Stimulated activated naive CD4-positive, alpha-beta T cell treated with Interleukin-2 at 50 U/mL for 16 hours (primary cell): ENCODE results near the gene GH2.
"Not testable (repeated sequence)": the region's sequence is repeated elsewhere in the genome, so short reads cannot be mapped to it uniquely, and the experiment has no call there.

ENCODE experiments used
- DNase-seq: peaks from one replicate; lab custom pipeline; 2025; lab: John Stamatoyannopoulos, UW

The GH2 gene

GRCh38 chr17:63911041-63911635 lies 29.4 kb upstream of the GH2 start, which contains the start of gene CSHL1:
Gene CSHL1, minus strand, starts transcription at chr17:63911258. Its CDS starts 62 bp downstream, at chr17:63911196.
- DNase-seq: no peak

- no peak for DNase-seq
Measured at GRCh38 chr17:63910096-63910495, 28.4 kb upstream of the GH2 start.

DNA sequence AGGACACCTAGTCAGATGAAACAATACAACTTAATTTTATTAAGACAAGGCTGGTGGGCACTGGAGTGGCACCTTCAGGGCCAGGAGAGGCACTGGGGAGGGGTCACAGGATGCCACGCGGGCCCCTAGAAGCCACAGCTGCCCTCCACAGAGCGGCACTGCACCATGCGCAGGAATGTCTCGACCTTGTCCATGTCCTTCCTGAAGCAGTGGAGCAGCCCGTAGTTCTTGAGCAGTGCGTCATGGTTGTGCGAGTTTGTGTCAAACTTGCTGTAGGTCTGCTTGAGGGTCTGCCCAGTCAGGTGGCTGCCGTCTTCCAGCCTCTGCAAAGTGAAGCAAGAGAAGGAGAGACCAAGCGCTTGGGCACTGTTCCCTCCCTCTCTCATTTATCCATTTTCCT lies 27.8 kb upstream of the GH2 start:
- DNase-seq: not testable (repeated sequence)

- not testable (repeated sequence) for DNase-seq
Measured at GRCh38 chr17:63907161-63907778, 25.5 kb upstream of the GH2 start.

DNA sequence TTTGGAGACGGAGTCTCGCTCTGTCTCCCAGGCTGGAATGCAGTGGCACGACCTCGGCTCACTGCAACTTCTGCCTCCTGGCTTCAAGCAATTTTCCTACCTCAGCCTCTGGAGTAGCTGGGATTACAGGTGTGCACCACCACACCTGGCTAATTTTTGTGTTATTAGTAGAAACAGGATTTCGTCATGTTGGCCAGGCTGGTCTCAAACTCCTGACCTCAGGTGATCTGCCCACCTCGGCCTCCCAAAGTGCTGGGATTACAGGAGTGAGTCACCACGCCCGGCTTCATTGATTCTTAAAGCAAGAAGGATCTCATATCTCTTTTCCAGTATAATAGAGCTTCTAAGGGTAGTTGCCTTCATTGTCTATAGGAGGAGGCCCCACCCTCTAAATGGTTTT lies 23.1 kb upstream of the GH2 start:
- not testable (repeated sequence) for DNase-seq

GRCh38 chr17:63903787-63904201 lies 22.1 kb upstream of the GH2 start:
- DNase-seq: not testable (repeated sequence)

DNA sequence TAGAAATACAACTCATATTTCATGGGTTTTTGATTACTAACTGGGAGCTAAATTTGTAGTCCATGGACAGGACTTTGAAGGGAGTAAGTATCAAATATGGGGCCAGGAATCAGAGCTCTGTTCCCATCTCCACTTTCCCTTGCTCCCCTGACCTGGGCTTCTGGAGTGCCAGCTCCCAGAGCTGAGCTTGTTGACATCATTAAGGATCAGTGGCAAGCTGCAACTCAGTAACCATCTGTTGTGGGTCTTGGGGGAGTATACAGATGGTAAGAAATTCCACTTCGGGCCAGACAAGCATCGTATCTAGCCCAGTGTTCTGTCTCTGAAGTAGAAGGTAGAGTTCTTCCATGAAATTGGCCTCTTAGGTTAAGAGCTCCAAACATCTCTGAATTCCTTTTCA lies 20.2 kb upstream of the GH2 start:
- DNase-seq: not testable (repeated sequence)

GRCh38 chr17:63898899-63899798 lies 17.4 kb upstream of the GH2 start:
- DNase-seq: peak; percentile 40

DNA sequence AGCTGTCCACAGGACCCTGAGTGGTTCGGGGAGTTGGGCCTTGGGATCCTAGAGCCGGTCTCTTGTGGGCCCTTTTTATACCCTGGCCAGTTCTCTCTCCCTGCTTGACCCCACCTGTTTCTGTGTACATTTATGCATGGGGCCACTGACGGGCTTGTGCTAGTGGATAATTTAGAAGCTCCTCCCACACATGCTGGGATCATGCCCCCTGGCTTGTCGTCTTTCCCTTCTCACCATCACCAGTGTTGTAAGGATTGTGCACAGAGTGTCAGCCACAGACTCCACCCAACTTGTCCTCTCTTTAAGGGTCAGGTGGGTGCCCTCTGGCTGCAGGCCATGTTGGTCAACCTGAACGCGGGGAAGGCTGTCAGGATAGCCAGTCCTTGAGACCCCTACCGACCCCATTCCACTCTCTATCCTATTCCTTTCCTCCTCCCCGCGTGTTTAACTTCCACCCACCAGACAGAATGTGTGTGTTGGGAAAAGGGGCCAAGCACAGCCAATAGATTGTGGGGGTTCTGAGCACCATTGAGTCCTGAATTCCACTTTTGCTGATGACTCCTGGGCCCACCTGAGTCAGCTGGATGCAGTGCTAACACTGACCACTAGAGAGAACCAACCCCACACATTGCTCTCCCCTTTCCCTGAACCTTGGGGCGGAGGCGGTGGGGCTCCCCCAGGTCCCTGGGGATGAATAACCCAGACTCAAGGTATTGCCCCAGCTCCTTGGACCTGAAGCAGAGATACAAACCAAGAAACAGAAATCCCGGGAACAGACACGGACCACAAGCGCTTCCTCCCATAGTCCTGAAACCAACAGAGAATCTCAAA lies 15.0 kb upstream of the GH2 start, which contains the start of gene CSH1:
CSH1 (minus strand) TSS at position 51 of the 831 bp plus-strand sequence. CDS start 63 bp downstream, outside the sequence.
- not testable (repeated sequence) for DNase-seq

DNA sequence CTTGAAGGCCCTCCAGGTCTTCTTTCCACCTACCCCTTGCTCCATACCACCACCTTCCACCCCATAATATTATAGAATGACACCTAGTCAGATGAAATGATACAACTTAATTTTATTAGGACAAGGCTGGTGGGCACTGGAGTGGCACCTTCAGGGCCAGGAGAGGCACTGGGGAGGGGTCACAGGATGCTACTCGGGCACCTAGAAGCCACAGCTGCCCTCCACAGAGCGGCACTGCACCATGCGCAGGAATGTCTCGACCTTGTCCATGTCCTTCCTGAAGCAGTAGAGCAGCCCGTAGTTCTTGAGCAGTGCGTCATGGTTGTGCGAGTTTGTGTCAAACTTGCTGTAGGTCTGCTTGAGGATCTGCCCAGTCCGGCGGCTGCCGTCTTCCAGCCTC lies 13.1 kb upstream of the GH2 start:
- not testable (repeated sequence) for DNase-seq

DNA sequence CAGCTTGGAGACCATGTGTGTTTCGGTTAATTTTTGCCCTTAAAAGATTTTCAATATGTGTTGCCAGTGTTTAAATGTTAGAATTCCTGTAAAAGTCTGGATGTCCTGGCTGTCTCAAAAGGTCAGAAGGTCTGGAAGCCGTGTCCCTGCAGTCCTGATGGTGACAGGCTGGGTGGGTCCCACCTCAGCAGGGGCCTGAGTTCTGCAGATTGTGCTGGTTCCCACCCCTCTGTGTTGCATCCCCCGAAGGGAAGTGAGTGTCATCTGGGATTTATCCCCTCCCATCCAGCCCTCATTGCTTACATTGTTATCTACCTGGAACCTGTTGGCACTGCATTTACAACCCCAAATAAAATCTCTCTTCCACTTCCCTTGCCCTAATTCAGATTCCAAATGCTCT lies 12.3 kb upstream of the GH2 start:
- not testable (repeated sequence) for DNase-seq

GRCh38 chr17:63892316-63893037 lies 10.7 kb upstream of the GH2 start:
- DNase-seq: not testable (repeated sequence)

- not testable (repeated sequence) for DNase-seq
Measured at GRCh38 chr17:63889026-63889848, 7.5 kb upstream of the GH2 start.

DNA sequence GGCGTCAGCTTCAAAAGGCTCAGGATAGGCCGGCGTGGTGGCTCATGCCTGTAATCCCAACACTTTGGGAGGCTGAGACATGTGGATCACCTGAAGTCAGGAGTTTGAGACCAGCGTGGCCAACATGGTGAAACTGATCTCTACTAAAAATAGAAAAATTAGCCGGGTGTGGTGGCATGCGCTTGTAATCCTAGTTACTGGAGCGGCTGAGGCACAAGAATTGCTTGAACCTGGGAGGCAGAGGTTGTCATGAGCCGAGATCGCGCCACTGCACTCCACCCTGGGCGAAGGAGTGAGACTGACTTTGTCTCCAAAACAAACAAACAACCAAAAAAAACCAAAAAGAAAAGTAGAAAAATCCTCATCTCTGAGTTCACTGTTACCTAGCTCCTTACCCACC lies 3.4 kb upstream of the GH2 start:
- not testable (repeated sequence) for DNase-seq

GRCh38 chr17:63882626-63883126 lies 932 bp upstream of the GH2 start:
- DNase-seq: not testable (repeated sequence)

GRCh38 chr17:63881337-63881736 lies 407 bp downstream of the GH2 start:
- not testable (repeated sequence) for DNase-seq

DNA sequence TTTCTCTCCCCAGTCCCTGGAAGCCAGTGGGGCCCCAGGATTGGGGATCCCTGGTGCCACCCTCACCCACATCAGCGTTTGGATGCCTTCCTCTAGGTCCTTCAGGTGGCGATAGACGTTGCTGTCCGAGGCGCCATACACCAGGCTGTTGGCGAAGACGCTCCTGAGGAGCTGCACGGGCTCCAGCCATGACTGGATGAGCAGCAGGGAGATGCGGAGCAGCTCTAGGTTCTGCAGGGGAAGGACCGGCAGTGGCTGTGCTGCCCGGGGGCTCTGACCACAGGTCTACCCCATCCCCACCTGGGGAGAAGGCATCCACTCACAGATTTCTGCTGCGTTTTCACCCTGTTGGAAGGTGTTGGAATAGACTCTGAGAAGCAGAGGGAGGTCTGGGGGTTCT lies 1.0 kb downstream of the GH2 start:
- DNase-seq: no peak

DNA sequence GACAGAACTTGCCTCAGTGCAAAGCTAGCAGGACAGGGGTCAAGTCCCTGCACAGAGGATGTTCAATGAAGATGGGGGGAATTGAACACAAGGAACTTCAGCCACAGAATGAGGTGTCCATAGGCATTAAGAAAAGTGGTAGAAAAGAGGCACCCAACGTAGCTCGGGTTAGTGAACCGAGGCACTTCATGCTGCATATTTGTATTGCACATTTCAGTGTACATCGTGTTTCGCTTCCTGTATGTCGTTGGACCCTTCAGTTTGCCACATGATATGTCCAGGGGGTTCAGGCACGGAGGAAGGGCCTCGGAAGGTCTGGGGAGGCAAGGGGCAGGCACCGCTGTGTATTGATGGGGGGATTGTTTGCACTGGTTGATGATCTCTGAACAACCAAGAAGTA lies 3.3 kb downstream of the GH2 start:
- DNase-seq: not testable (repeated sequence)

- not testable (repeated sequence) for DNase-seq
Measured at GRCh38 chr17:63874693-63875092, 7.1 kb downstream of the GH2 start.
